ENCODE measurements around the gene HEATR5A.

DNA sequence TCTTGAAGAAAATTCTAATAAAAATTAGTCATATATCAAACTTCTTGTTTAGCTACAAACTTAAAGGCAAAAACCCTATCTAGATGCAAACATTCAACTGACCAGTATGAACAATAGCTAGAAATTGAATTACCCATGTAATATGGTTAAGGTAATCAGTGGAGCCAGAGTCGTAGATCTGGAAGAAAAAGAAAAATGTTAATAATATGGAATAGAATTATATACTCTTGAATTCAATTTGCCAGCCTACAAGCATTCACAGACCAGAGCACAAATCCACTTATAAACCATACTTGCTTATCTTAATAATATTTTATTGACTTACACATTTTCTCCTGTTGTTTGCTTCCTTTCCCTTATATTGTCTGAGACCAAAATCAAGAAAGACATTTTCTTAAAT lies 7.7 kb upstream of the HEATR5A start:
- no peak for TF ChIP-seq EZH2 (IDR thresholded peaks at IDR 0.05; ENCODE audit: low read depth, unreplicated experiment)
- TF ChIP-seq, protein P1, sequence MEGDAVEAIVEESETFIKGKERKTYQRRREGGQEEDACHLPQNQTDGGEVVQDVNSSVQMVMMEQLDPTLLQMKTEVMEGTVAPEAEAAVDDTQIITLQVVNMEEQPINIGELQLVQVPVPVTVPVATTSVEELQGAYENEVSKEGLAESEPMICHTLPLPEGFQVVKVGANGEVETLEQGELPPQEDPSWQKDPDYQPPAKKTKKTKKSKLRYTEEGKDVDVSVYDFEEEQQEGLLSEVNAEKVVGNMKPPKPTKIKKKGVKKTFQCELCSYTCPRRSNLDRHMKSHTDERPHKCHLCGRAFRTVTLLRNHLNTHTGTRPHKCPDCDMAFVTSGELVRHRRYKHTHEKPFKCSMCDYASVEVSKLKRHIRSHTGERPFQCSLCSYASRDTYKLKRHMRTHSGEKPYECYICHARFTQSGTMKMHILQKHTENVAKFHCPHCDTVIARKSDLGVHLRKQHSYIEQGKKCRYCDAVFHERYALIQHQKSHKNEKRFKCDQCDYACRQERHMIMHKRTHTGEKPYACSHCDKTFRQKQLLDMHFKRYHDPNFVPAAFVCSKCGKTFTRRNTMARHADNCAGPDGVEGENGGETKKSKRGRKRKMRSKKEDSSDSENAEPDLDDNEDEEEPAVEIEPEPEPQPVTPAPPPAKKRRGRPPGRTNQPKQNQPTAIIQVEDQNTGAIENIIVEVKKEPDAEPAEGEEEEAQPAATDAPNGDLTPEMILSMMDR (conservative IDR thresholded peaks at IDR 0.05; ENCODE audit: low read depth in 2 of 2), result no peak
- TF ChIP-seq EZH2phosphoT487 (IDR thresholded peaks at IDR 0.05; ENCODE audit: unreplicated experiment), result no peak
- TF ChIP-seq, protein P2, sequence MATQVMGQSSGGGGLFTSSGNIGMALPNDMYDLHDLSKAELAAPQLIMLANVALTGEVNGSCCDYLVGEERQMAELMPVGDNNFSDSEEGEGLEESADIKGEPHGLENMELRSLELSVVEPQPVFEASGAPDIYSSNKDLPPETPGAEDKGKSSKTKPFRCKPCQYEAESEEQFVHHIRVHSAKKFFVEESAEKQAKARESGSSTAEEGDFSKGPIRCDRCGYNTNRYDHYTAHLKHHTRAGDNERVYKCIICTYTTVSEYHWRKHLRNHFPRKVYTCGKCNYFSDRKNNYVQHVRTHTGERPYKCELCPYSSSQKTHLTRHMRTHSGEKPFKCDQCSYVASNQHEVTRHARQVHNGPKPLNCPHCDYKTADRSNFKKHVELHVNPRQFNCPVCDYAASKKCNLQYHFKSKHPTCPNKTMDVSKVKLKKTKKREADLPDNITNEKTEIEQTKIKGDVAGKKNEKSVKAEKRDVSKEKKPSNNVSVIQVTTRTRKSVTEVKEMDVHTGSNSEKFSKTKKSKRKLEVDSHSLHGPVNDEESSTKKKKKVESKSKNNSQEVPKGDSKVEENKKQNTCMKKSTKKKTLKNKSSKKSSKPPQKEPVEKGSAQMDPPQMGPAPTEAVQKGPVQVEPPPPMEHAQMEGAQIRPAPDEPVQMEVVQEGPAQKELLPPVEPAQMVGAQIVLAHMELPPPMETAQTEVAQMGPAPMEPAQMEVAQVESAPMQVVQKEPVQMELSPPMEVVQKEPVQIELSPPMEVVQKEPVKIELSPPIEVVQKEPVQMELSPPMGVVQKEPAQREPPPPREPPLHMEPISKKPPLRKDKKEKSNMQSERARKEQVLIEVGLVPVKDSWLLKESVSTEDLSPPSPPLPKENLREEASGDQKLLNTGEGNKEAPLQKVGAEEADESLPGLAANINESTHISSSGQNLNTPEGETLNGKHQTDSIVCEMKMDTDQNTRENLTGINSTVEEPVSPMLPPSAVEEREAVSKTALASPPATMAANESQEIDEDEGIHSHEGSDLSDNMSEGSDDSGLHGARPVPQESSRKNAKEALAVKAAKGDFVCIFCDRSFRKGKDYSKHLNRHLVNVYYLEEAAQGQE (IDR thresholded peaks at IDR 0.05; ENCODE audit: unreplicated experiment), result no peak
- TF ChIP-seq POLR2AphosphoS5 (IDR thresholded peaks at IDR 0.05; ENCODE audit: low read depth), result no peak
- TF ChIP-seq JUNB (IDR thresholded peaks at IDR 0.05; ENCODE audit: unreplicated experiment), result no peak
- no peak for TF ChIP-seq STAT1 (IDR thresholded peaks at IDR 0.05; ENCODE audit: unreplicated experiment)
- no peak for TF ChIP-seq NANOG (IDR thresholded peaks at IDR 0.05; ENCODE audit: borderline replicate concordance)
- TF ChIP-seq, protein P3, sequence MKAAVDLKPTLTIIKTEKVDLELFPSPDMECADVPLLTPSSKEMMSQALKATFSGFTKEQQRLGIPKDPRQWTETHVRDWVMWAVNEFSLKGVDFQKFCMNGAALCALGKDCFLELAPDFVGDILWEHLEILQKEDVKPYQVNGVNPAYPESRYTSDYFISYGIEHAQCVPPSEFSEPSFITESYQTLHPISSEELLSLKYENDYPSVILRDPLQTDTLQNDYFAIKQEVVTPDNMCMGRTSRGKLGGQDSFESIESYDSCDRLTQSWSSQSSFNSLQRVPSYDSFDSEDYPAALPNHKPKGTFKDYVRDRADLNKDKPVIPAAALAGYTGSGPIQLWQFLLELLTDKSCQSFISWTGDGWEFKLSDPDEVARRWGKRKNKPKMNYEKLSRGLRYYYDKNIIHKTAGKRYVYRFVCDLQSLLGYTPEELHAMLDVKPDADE (IDR thresholded peaks at IDR 0.05), result no peak
- no peak for TF ChIP-seq CREB1 (CRISPR knock-in tag; IDR thresholded peaks at IDR 0.05; ENCODE audit: low read depth)
- TF ChIP-seq ZNF331 (CRISPR knock-in tag; IDR thresholded peaks at IDR 0.05; ENCODE audit: low read depth), result no peak
- no peak for TF ChIP-seq ZNF114 (CRISPR knock-in tag; IDR thresholded peaks at IDR 0.05)

Measured in GM23338 (cell line).